HEK293 (cell line): ENCODE data around the gene DYNC1I1.

Experiments
- CTCF ChIA-PET: fragments of 350-600 bp; formaldehyde crosslinking; extraction: SDS; loops from one replicate; lab custom pipeline; 2021; ENCODE audit warnings: antibody characterized with exemption; lab: Yijun Ruan, JAX
- POLR2A ChIA-PET: fragments of 300-600 bp; formaldehyde crosslinking; extraction: SDS; loops from one replicate; lab custom pipeline; 2020; ENCODE audit warnings: antibody characterized with exemption, inconsistent platforms; lab: Yijun Ruan, JAX
- H3K27ac ChIP-seq: fragments of 200-500 bp; sonication (Bioruptor generic); 2 replicates; pipeline ENCODE4 v1.5.1; 2014; ENCODE audit warnings: low read depth, low read length, control low read depth, inconsistent platforms; ENCODE audit errors: extremely low read depth
- H3K36me3 ChIP-seq, 2 experiments: fragments of 200-500 bp in 1 of 2; sonication (Bioruptor generic) in 1 of 2; 1 replicate in 1 of 2; 2 replicates in 1 of 2; pipeline ENCODE4 v1.5.1; 2014 to 2017; ENCODE audit warnings: inconsistent platforms in 2 of 2, low read length in 2 of 2; ENCODE audit not compliant: control insufficient read depth in 2 of 2, insufficient read depth in 1 of 2
- H3K4me1 ChIP-seq: fragments of 200-500 bp; sonication (Bioruptor generic); 2 replicates; pipeline ENCODE4 v1.5.1; 2014; ENCODE audit warnings: mild to moderate bottlenecking, low read length, inconsistent platforms; ENCODE audit not compliant: control insufficient read depth, insufficient read depth
- H3K4me3 ChIP-seq: 2 replicates; pipeline ENCODE4 v1.5.1; 2011; ENCODE audit warnings: low read depth, mild to moderate bottlenecking, control low read depth, low read length, moderate library complexity
- H3K9me3 ChIP-seq: fragments of 200-500 bp; sonication (Bioruptor generic); 2 replicates; pipeline ENCODE4 v1.5.1; 2014; ENCODE audit warnings: low read depth, low read length, inconsistent platforms; ENCODE audit not compliant: control insufficient read depth, insufficient read depth
- HOXA7 ChIP-seq: sonication (generic); formaldehyde crosslinking; IDR thresholded peaks from 2 replicates; pipeline ENCODE4 v1.8.1; 2022; ENCODE audit warnings: missing genetic modification reagents, borderline replicate concordance
- MYNN ChIP-seq: fragments of 450-650 bp; formaldehyde crosslinking; IDR thresholded peaks from 2 replicates; pipeline ENCODE4 v1.5.1; 2016; ENCODE audit warnings: missing biosample characterization, missing genetic modification characterization, borderline replicate concordance
- PRDM10 ChIP-seq: fragments of 450-650 bp; formaldehyde crosslinking; IDR thresholded peaks from 2 replicates; pipeline ENCODE4 v1.5.1; 2016; ENCODE audit warnings: missing biosample characterization, missing genetic modification characterization
- SP3 ChIP-seq: fragments of 450-650 bp; formaldehyde crosslinking; IDR thresholded peaks from 2 replicates; pipeline ENCODE4 v1.5.1; 2016; ENCODE audit warnings: missing biosample characterization, missing genetic modification characterization
- TCF7L2 ChIP-seq: IDR thresholded peaks from 2 replicates; pipeline ENCODE4 v1.6.1; 2011; ENCODE audit warnings: low read depth, mild to moderate bottlenecking, inconsistent platforms, low read length, moderate library complexity, borderline replicate concordance
- ZBTB20 ChIP-seq: fragments of 450-650 bp; formaldehyde crosslinking; IDR thresholded peaks from 2 replicates; pipeline ENCODE4 v1.5.1; 2016; ENCODE audit warnings: missing biosample characterization, missing genetic modification characterization
- ZBTB26 ChIP-seq: fragments of 450-650 bp; formaldehyde crosslinking; optimal IDR thresholded peaks from 2 replicates; pipeline ENCODE3; 2016; ENCODE audit warnings: missing biosample characterization, mild to moderate bottlenecking, missing genetic modification characterization
- ZEB2 ChIP-seq: fragments of 450-650 bp; formaldehyde crosslinking; IDR thresholded peaks from 2 replicates; pipeline ENCODE4 v1.5.1; 2016; ENCODE audit warnings: missing biosample characterization, missing genetic modification characterization
- ZFP37 ChIP-seq: fragments of 450-650 bp; formaldehyde crosslinking; IDR thresholded peaks from 2 replicates; pipeline ENCODE4 v1.5.1; 2016; ENCODE audit warnings: missing biosample characterization, missing genetic modification characterization
- ZNF140 ChIP-seq: fragments of 450-650 bp; formaldehyde crosslinking; IDR thresholded peaks from 2 replicates; pipeline ENCODE4 v1.5.1; 2016; ENCODE audit warnings: missing biosample characterization, missing genetic modification characterization
- ZNF335 ChIP-seq: fragments of 450-650 bp; formaldehyde crosslinking; conservative IDR thresholded peaks from 2 replicates; pipeline ENCODE4 v1.5.1; 2016; ENCODE audit warnings: missing biosample characterization, missing genetic modification characterization
- ZNF354C ChIP-seq: fragments of 450-650 bp; formaldehyde crosslinking; IDR thresholded peaks from 2 replicates; pipeline ENCODE4 v1.5.1; 2016; ENCODE audit warnings: missing biosample characterization, missing genetic modification characterization, low read depth, borderline replicate concordance
- ZNF366 ChIP-seq: fragments of 450-650 bp; formaldehyde crosslinking; conservative IDR thresholded peaks from 2 replicates; pipeline ENCODE4 v1.5.1; 2016; ENCODE audit warnings: missing biosample characterization, missing genetic modification characterization
- ZNF394 ChIP-seq: fragments of 450-650 bp; formaldehyde crosslinking; IDR thresholded peaks from 2 replicates; pipeline ENCODE4 v1.5.1; 2016; ENCODE audit warnings: missing biosample characterization, missing genetic modification characterization, mild to moderate bottlenecking, moderate library complexity, borderline replicate concordance
- ZNF501 ChIP-seq: fragments of 450-650 bp; formaldehyde crosslinking; IDR thresholded peaks from 2 replicates; pipeline ENCODE4 v1.5.1; 2016; ENCODE audit warnings: missing biosample characterization, missing genetic modification characterization
- ZNF510 ChIP-seq: fragments of 450-650 bp; formaldehyde crosslinking; IDR thresholded peaks from 2 replicates; pipeline ENCODE4 v1.5.1; 2018; ENCODE audit warnings: mild to moderate bottlenecking, missing genetic modification characterization, missing biosample characterization; ENCODE audit not compliant: insufficient replicate concordance
- ZNF560 ChIP-seq: fragments of 450-650 bp; formaldehyde crosslinking; IDR thresholded peaks from 2 replicates; pipeline ENCODE4 v1.5.1; 2017; ENCODE audit warnings: missing biosample characterization, missing genetic modification characterization, borderline replicate concordance
- ZNF654 ChIP-seq: fragments of 450-650 bp; formaldehyde crosslinking; IDR thresholded peaks from 2 replicates; pipeline ENCODE4 v1.5.1; 2016; ENCODE audit warnings: low read depth, missing biosample characterization, missing genetic modification characterization
- ZNF677 ChIP-seq: fragments of 450-650 bp; IDR thresholded peaks from 2 replicates; pipeline ENCODE4 v1.5.0; 2018; ENCODE audit warnings: missing biosample characterization, mild to moderate bottlenecking, missing genetic modification characterization, moderate library complexity
- ZNF777 ChIP-seq: fragments of 450-650 bp; formaldehyde crosslinking; IDR thresholded peaks from 2 replicates; pipeline ENCODE4 v1.5.1; 2017; ENCODE audit warnings: missing biosample characterization, missing genetic modification characterization, borderline replicate concordance
- TF ChIP-seq, protein P1 (sequence below): fragments of 450-650 bp; formaldehyde crosslinking; IDR thresholded peaks from 2 replicates; pipeline ENCODE4 v1.5.1; 2017; ENCODE audit warnings: missing biosample characterization, missing genetic modification characterization
- TF ChIP-seq, protein P2 (sequence below): fragments of 450-650 bp; formaldehyde crosslinking; IDR thresholded peaks from 2 replicates; pipeline ENCODE4 v1.5.1; 2016; ENCODE audit warnings: missing biosample characterization, missing genetic modification characterization
- TF ChIP-seq, protein P3 (sequence below): fragments of 450-650 bp; formaldehyde crosslinking; IDR thresholded peaks from 2 replicates; pipeline ENCODE4 v1.5.1; 2016; ENCODE audit warnings: missing biosample characterization, missing genetic modification characterization

The DYNC1I1 gene

GRCh38 chr7:96074871-96075270 lies 302.5 kb downstream of the DYNC1I1 start (continued):
- TF ChIP-seq SP3 (tag by site-specific recombination) = no peak
- TF ChIP-seq ZNF560 (tag by site-specific recombination) = no peak
- TF ChIP-seq ZNF335 = no peak
- no peak for TF ChIP-seq ZNF677 (tag by site-specific recombination)
- TF ChIP-seq ZNF501 = no peak
- no peak for TF ChIP-seq ZNF394 (tag by site-specific recombination)
- TF ChIP-seq ZNF354C (tag by site-specific recombination) = no peak

DNA sequence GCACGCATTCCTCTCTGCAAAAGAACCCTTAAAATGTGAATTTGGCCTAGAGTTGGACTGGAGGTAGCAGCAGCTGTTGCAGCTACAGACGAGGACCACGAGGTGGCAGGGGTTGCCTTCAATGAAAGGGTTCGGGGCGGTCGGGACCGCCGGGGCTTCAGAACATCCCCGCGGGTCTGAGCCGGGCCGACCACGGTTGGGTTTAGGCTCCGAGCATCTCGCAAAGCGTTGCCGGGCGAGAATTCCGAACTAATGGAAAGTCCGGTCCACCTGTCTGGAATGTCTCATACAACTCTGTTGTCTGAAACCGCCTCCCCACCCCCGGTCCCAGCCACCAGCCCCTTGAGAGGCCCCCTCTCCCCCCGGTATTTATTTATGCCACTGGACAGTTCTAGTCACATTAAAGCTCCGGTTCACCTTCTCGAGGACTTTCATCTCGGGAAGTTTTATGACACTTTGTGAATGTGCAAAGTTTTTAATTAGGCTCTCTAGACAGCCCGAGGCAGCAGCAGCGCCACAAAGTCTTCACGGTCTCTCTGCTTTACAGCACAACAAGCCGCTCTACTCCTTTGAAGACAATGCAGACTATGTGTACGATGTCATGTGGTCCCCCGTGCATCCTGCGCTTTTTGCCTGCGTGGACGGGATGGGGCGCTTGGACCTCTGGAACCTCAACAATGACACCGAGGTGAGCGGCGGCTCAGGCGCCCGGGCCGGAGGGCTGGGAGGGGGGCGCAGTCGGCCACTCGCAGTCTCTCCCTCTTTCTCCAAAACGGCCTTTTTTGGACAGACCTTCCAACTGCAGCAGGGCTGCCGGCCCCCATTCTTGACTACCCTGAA lies 303.4 kb downstream of the DYNC1I1 start:
- H3K27ac ChIP-seq = peak overlapping the region; percentile 20; the same call in 1 of the 2 replicates
- ChIA-PET POLR2A (no interaction called here), CTCF (interaction anchor here (0.6 to 3.8 kb wide), 21 partner anchors 12 to 1740 kb away, joined by 3 to 25 read pairs (median 3); partner anchors contain the start of gene DLX5)
- TF ChIP-seq, protein P1, sequence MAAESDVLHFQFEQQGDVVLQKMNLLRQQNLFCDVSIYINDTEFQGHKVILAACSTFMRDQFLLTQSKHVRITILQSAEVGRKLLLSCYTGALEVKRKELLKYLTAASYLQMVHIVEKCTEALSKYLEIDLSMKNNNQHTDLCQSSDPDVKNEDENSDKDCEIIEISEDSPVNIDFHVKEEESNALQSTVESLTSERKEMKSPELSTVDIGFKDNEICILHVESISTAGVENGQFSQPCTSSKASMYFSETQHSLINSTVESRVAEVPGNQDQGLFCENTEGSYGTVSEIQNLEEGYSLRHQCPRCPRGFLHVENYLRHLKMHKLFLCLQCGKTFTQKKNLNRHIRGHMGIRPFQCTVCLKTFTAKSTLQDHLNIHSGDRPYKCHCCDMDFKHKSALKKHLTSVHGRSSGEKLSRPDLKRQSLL = peak; percentile 82
- peak; percentile 95 for TF ChIP-seq ZNF654 (tag by site-specific recombination)
- TF ChIP-seq TCF7L2 = peak; percentile 86
- no peak for TF ChIP-seq MYNN (tag by site-specific recombination)
- TF ChIP-seq, protein P2, sequence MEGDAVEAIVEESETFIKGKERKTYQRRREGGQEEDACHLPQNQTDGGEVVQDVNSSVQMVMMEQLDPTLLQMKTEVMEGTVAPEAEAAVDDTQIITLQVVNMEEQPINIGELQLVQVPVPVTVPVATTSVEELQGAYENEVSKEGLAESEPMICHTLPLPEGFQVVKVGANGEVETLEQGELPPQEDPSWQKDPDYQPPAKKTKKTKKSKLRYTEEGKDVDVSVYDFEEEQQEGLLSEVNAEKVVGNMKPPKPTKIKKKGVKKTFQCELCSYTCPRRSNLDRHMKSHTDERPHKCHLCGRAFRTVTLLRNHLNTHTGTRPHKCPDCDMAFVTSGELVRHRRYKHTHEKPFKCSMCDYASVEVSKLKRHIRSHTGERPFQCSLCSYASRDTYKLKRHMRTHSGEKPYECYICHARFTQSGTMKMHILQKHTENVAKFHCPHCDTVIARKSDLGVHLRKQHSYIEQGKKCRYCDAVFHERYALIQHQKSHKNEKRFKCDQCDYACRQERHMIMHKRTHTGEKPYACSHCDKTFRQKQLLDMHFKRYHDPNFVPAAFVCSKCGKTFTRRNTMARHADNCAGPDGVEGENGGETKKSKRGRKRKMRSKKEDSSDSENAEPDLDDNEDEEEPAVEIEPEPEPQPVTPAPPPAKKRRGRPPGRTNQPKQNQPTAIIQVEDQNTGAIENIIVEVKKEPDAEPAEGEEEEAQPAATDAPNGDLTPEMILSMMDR (tag by site-specific recombination) = peak; percentile 72
- no peak for TF ChIP-seq HOXA7
- TF ChIP-seq ZBTB26 (tag by site-specific recombination) = peak; percentile 22
- TF ChIP-seq, protein P3, sequence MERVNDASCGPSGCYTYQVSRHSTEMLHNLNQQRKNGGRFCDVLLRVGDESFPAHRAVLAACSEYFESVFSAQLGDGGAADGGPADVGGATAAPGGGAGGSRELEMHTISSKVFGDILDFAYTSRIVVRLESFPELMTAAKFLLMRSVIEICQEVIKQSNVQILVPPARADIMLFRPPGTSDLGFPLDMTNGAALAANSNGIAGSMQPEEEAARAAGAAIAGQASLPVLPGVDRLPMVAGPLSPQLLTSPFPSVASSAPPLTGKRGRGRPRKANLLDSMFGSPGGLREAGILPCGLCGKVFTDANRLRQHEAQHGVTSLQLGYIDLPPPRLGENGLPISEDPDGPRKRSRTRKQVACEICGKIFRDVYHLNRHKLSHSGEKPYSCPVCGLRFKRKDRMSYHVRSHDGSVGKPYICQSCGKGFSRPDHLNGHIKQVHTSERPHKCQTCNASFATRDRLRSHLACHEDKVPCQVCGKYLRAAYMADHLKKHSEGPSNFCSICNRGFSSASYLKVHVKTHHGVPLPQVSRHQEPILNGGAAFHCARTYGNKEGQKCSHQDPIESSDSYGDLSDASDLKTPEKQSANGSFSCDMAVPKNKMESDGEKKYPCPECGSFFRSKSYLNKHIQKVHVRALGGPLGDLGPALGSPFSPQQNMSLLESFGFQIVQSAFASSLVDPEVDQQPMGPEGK = peak; percentile 55
- TF ChIP-seq ZEB2 = 0 out of 2 replicates have a peak, but pooled peaks have one; percentile 24
- 0 out of 2 replicates have a peak, but pooled peaks have one; percentile 43 for TF ChIP-seq ZFP37
- no peak for TF ChIP-seq ZNF140 (tag by site-specific recombination)
- TF ChIP-seq ZNF510 (tag by site-specific recombination) = no peak
- TF ChIP-seq ZNF366 (tag by site-specific recombination) = 0 out of 2 replicates have a peak, but pooled peaks have one; percentile 37
- 0 out of 2 replicates have a peak, but pooled peaks have one; percentile 48 for TF ChIP-seq ZBTB20
- TF ChIP-seq ZNF777 (tag by site-specific recombination) = peak; percentile 53; the same call in 1 of the 2 replicates
- peak; percentile 98 for TF ChIP-seq ZNF335
- TF ChIP-seq PRDM10 (tag by site-specific recombination) = 0 out of 2 replicates have a peak, but pooled peaks have one; percentile 17
- H3K36me3 ChIP-seq = no peaks in the 10 kb centered on the region
- H3K9me3 ChIP-seq = no peaks in the 10 kb centered on the region
- peak overlapping the region; percentile 69 for H3K4me3 ChIP-seq
- no peaks in the 10 kb centered on the region for H3K4me1 ChIP-seq
